H1 (cell line): ENCODE results near the gene CCBE1. TPM values are rescaled to one million over a fixed set of nuclear protein-coding genes. Genes with fewer than 3 reads are reported as not detected.

Experiments
- CBX8 ChIP-seq: fragments of 300-800, 300-1000 bp; sonication (generic); IDR thresholded peaks from 2 replicates; pipeline ENCODE4 v1.7.1; 2016; ENCODE audit warnings: low read depth, low read length, borderline replicate concordance
- FOSL1 ChIP-seq: IDR thresholded peaks from 2 replicates; pipeline ENCODE4 v1.6.1; 2011; ENCODE audit warnings: mild to moderate bottlenecking, low read depth, low read length, moderate library complexity; ENCODE audit not compliant: insufficient read depth
- PHF8 ChIP-seq: fragments of 200-600 bp; sonication (generic); conservative IDR thresholded peaks from 2 replicates; pipeline ENCODE4 v1.7.1; 2012; ENCODE audit warnings: low read depth, mild to moderate bottlenecking, inconsistent platforms, low read length, moderate library complexity
- RFX5 ChIP-seq: IDR thresholded peaks from 2 replicates; pipeline ENCODE4 v1.6.1; 2011; ENCODE audit warnings: low read depth, low read length, improper control_type of control experiment, borderline replicate concordance
- TCF12 ChIP-seq: IDR thresholded peaks from 2 replicates; pipeline ENCODE4 v1.6.1; 2011; ENCODE audit warnings: low read depth, mild to moderate bottlenecking, low read length
- polyA plus RNA-seq, 7 experiments: library from polyadenylated mRNA; depleted of rRNA in 3 of 7; stranded (reverse) in 5 of 7; unstranded in 2 of 7; fragments of >200 nt in 5 of 7; fragments of 200-250 nt in 2 of 7; gene quantifications; 1 replicate in 5 of 7; 2 replicates in 1 of 7; 4 replicates in 1 of 7; pipeline versions ENCODE4 v1.2.1 to v1.2.3, GENCODE V29; 2011 to 2013; ENCODE audit warnings: missing spikeins in 2 of 7, mixed read lengths in 2 of 7
- total RNA-seq: library from RNA; stranded (reverse); fragmentation: NEBNext Ultra II Directional; extraction: Animal tissue kit (Norgen Biotek cat#: 25700); gene quantifications from 2 replicates; pipeline ENCODE4 v1.2.1, GENCODE V29; 2021
- TF ChIP-seq, protein P1 (sequence below): fragments of 300-600 bp; sonication (generic); IDR thresholded peaks from 2 replicates; pipeline ENCODE4 v1.7.1; 2012; ENCODE audit warnings: low read length, moderate library complexity, mild to moderate bottlenecking, inconsistent platforms; ENCODE audit not compliant: insufficient replicate concordance

Gene CCBE1
- total and polyA plus RNA-seq, 2 of the 8 experiments (the other 6 are each of a cell fraction or from before 2014, with no cell fraction given), result 2.1 to 2.6 TPM

DNA sequence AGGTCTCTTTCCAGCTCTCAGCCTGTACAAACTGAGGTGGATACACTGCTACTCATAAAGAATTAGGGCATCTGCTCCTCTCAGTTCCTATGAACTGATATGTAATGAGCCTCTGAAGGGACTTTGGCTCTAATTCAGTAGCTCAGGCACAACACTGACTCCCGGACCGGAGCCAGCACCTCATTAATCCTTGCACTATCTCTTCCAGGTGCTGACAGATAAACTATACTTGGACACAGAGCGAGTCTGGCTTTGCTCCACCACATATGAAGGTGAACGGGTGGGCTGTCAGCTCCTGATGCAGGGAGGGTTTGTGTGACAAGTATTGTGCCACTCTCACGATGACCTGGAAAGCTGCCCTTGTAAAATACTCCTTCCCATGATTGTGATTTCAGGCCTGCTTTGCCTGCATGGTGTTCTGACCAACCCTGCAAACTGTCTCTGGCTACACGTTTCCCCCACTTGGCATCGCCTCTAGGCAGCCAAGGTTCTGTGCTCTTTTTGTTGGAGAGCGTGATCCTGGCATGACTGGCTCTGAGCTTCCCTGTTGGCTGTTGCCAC is 226.6 kb downstream of the CCBE1 start (continued):
- TF ChIP-seq, protein P1, sequence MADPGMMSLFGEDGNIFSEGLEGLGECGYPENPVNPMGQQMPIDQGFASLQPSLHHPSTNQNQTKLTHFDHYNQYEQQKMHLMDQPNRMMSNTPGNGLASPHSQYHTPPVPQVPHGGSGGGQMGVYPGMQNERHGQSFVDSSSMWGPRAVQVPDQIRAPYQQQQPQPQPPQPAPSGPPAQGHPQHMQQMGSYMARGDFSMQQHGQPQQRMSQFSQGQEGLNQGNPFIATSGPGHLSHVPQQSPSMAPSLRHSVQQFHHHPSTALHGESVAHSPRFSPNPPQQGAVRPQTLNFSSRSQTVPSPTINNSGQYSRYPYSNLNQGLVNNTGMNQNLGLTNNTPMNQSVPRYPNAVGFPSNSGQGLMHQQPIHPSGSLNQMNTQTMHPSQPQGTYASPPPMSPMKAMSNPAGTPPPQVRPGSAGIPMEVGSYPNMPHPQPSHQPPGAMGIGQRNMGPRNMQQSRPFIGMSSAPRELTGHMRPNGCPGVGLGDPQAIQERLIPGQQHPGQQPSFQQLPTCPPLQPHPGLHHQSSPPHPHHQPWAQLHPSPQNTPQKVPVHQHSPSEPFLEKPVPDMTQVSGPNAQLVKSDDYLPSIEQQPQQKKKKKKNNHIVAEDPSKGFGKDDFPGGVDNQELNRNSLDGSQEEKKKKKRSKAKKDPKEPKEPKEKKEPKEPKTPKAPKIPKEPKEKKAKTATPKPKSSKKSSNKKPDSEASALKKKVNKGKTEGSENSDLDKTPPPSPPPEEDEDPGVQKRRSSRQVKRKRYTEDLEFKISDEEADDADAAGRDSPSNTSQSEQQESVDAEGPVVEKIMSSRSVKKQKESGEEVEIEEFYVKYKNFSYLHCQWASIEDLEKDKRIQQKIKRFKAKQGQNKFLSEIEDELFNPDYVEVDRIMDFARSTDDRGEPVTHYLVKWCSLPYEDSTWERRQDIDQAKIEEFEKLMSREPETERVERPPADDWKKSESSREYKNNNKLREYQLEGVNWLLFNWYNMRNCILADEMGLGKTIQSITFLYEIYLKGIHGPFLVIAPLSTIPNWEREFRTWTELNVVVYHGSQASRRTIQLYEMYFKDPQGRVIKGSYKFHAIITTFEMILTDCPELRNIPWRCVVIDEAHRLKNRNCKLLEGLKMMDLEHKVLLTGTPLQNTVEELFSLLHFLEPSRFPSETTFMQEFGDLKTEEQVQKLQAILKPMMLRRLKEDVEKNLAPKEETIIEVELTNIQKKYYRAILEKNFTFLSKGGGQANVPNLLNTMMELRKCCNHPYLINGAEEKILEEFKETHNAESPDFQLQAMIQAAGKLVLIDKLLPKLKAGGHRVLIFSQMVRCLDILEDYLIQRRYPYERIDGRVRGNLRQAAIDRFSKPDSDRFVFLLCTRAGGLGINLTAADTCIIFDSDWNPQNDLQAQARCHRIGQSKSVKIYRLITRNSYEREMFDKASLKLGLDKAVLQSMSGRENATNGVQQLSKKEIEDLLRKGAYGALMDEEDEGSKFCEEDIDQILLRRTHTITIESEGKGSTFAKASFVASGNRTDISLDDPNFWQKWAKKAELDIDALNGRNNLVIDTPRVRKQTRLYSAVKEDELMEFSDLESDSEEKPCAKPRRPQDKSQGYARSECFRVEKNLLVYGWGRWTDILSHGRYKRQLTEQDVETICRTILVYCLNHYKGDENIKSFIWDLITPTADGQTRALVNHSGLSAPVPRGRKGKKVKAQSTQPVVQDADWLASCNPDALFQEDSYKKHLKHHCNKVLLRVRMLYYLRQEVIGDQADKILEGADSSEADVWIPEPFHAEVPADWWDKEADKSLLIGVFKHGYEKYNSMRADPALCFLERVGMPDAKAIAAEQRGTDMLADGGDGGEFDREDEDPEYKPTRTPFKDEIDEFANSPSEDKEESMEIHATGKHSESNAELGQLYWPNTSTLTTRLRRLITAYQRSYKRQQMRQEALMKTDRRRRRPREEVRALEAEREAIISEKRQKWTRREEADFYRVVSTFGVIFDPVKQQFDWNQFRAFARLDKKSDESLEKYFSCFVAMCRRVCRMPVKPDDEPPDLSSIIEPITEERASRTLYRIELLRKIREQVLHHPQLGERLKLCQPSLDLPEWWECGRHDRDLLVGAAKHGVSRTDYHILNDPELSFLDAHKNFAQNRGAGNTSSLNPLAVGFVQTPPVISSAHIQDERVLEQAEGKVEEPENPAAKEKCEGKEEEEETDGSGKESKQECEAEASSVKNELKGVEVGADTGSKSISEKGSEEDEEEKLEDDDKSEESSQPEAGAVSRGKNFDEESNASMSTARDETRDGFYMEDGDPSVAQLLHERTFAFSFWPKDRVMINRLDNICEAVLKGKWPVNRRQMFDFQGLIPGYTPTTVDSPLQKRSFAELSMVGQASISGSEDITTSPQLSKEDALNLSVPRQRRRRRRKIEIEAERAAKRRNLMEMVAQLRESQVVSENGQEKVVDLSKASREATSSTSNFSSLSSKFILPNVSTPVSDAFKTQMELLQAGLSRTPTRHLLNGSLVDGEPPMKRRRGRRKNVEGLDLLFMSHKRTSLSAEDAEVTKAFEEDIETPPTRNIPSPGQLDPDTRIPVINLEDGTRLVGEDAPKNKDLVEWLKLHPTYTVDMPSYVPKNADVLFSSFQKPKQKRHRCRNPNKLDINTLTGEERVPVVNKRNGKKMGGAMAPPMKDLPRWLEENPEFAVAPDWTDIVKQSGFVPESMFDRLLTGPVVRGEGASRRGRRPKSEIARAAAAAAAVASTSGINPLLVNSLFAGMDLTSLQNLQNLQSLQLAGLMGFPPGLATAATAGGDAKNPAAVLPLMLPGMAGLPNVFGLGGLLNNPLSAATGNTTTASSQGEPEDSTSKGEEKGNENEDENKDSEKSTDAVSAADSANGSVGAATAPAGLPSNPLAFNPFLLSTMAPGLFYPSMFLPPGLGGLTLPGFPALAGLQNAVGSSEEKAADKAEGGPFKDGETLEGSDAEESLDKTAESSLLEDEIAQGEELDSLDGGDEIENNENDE, result no peak
- TF ChIP-seq FOSL1, result no peak
- TF ChIP-seq RFX5, result no peak
- no peak for TF ChIP-seq CBX8
- no peak for TF ChIP-seq TCF12
- no peak for TF ChIP-seq PHF8
